GM23338 (cell line): Measurements from ENCODE around the gene RDH8. TPM values are rescaled to one million over a fixed set of nuclear protein-coding genes. Genes with fewer than 3 reads are reported as not detected.

ENCODE experiments used
- ATAC-seq: fragments of 200-7000 bp; cut with Tn5 transposase; 3 replicates; pipeline ENCODE4 v1.9.1; 2020
- DNase-seq: peaks from one replicate; pipeline ENCODE4 v3.0.0-alpha.2; 2015; ENCODE audit warnings: low spot score
- H2AFZ ChIP-seq: fragments of 200-600 bp; sonication (generic); 2 replicates; pipeline ENCODE4 v1.8.0; 2016; ENCODE audit warnings: antibody characterized with exemption, mild to moderate bottlenecking, moderate library complexity
- H3F3A ChIP-seq: fragments of 200-600 bp; sonication (generic); replicated peaks from 2 replicates; pipeline ENCODE4 v1.8.0; 2017; ENCODE audit warnings: antibody characterized with exemption, mixed run types, low read depth
- H3K27ac ChIP-seq: fragments of 200-600 bp; sonication (generic); 2 replicates; pipeline ENCODE4 v1.6.1; 2016; ENCODE audit warnings: low read depth
- H3K27me3 ChIP-seq: fragments of 200-600 bp; sonication (generic); 2 replicates; pipeline ENCODE4 v1.8.0; 2016; ENCODE audit warnings: mild to moderate bottlenecking, mixed run types, moderate library complexity; ENCODE audit not compliant: insufficient read depth
- H3K36me3 ChIP-seq: fragments of 200-600 bp; sonication (generic); 2 replicates; pipeline ENCODE4 v1.8.0; 2016; ENCODE audit warnings: mild to moderate bottlenecking; ENCODE audit not compliant: insufficient read depth
- H3K4me1 ChIP-seq: fragments of 200-600 bp; sonication (generic); 2 replicates; pipeline ENCODE4 v1.8.0; 2016; ENCODE audit warnings: mild to moderate bottlenecking, moderate library complexity; ENCODE audit not compliant: insufficient read depth
- H3K4me2 ChIP-seq: fragments of 200-600 bp; sonication (generic); 2 replicates; pipeline ENCODE4 v1.7.1; 2017; ENCODE audit warnings: mixed run types
- H3K4me3 ChIP-seq: fragments of 200-600 bp; sonication (generic); 2 replicates; pipeline ENCODE4 v1.6.1; 2016; ENCODE audit warnings: mixed run types
- H3K79me2 ChIP-seq: fragments of 200-600 bp; sonication (generic); replicated peaks from 2 replicates; pipeline ENCODE4 v1.8.0; 2017; ENCODE audit warnings: mild to moderate bottlenecking; ENCODE audit not compliant: insufficient read depth
- H3K9me2 ChIP-seq: fragments of 200-600 bp; sonication (generic); 2 replicates; pipeline ENCODE4 v1.8.0; 2017; ENCODE audit not compliant: insufficient read depth
- H4K20me1 ChIP-seq: fragments of 200-600 bp; sonication (generic); replicated peaks from 2 replicates; pipeline ENCODE4 v1.8.0; 2017; ENCODE audit warnings: mild to moderate bottlenecking; ENCODE audit not compliant: insufficient read depth
- H3K27ac Mint-ChIP-seq: 2 replicates; pipeline ENCODE4 v1.8.0; 2020; ENCODE audit warnings: inconsistent platforms, mild to moderate bottlenecking, moderate library complexity, mixed read lengths
- H3K27me3 Mint-ChIP-seq: 3 replicates; pipeline ENCODE4 v1.8.0; 2022; ENCODE audit warnings: low read depth, mild to moderate bottlenecking, moderate library complexity, mixed read lengths, inconsistent platforms; ENCODE audit not compliant: insufficient read depth, poor library complexity
- H3K36me3 Mint-ChIP-seq: 3 replicates; pipeline ENCODE4 v1.8.0; 2021; ENCODE audit warnings: low read depth, mild to moderate bottlenecking, inconsistent platforms, moderate library complexity, mixed read lengths
- H3K4me1 Mint-ChIP-seq: 3 replicates; pipeline ENCODE4 v1.8.0; 2020; ENCODE audit warnings: mild to moderate bottlenecking, inconsistent platforms, mixed read lengths
- H3K4me3 Mint-ChIP-seq: 3 replicates; pipeline ENCODE4 v1.8.0; 2021; ENCODE audit warnings: moderate library complexity, mild to moderate bottlenecking, inconsistent platforms, mixed read lengths
- H3K9me3 Mint-ChIP-seq: 3 replicates; pipeline ENCODE4 v1.8.0; 2020; ENCODE audit warnings: moderate library complexity, mild to moderate bottlenecking, inconsistent platforms, mixed read lengths
- CREB1 ChIP-seq: fragments of 250-450 bp; sonication (Bioruptor Pico); IDR thresholded peaks from 2 replicates; pipeline ENCODE4 v1.5.0; 2020; ENCODE audit warnings: low read depth, mild to moderate bottlenecking, moderate library complexity
- EZH2 ChIP-seq: fragments of 200-600 bp; sonication (generic); IDR thresholded peaks from one replicate; pipeline ENCODE4 v1.8.0; 2017; ENCODE audit warnings: antibody characterized with exemption, mild to moderate bottlenecking, low read depth; ENCODE audit not compliant: unreplicated experiment
- EZH2phosphoT487 ChIP-seq: fragments of 200-600 bp; sonication (generic); IDR thresholded peaks from one replicate; pipeline ENCODE4 v1.8.1; 2018; ENCODE audit warnings: antibody characterized with exemption; ENCODE audit not compliant: unreplicated experiment
- NANOG ChIP-seq: IDR thresholded peaks from 2 replicates; pipeline ENCODE4 v1.6.1; 2016; ENCODE audit warnings: antibody characterized with exemption, borderline replicate concordance
- POLR2AphosphoS5 ChIP-seq: IDR thresholded peaks from 2 replicates; pipeline ENCODE4 v1.6.1; 2016; ENCODE audit warnings: antibody characterized with exemption, low read depth
- STAT1 ChIP-seq: IDR thresholded peaks from one replicate; pipeline ENCODE4 v1.6.1; 2016; ENCODE audit warnings: antibody characterized with exemption; ENCODE audit not compliant: unreplicated experiment
- ZNF114 ChIP-seq: fragments of 250-450 bp; sonication (Bioruptor Pico); IDR thresholded peaks from 2 replicates; pipeline ENCODE4 v1.5.0; 2020; ENCODE audit warnings: mild to moderate bottlenecking, moderate library complexity
- ZNF331 ChIP-seq: fragments of 250-450 bp; sonication (Bioruptor Pico); IDR thresholded peaks from 2 replicates; pipeline ENCODE4 v1.5.0; 2020; ENCODE audit warnings: low read depth, mild to moderate bottlenecking, moderate library complexity
- polyA plus RNA-seq: library from polyadenylated mRNA; unstranded; fragments of >200 nt; fragmentation: Nextera tagmentation; extraction: Ambion mirVana; gene quantifications from 2 replicates; pipeline ENCODE4 v1.2.1, GENCODE V29; 2016
- total RNA-seq: library from RNA; depleted of rRNA; stranded (reverse); fragments of >200 nt; shearing (Covaris generic); gene quantifications from 2 replicates; pipeline ENCODE4 v1.2.3, GENCODE V29; 2014
- TF ChIP-seq, protein P1 (sequence below), 2 experiments: fragments of 200-600 bp in 1 of 2; sonication (generic) in 1 of 2; conservative IDR thresholded peaks; 2 replicates each; pipeline versions ENCODE4 v1.5.1 to v1.6.1; 2016 to 2017; ENCODE audit warnings: antibody characterized with exemption in 2 of 2, low read depth in 2 of 2, mild to moderate bottlenecking in 2 of 2, moderate library complexity in 1 of 2
- TF ChIP-seq, protein P2 (sequence below): fragments of 250-450 bp; sonication (Bioruptor Pico); IDR thresholded peaks from 2 replicates; pipeline ENCODE4 v1.5.0; 2020; ENCODE audit warnings: mild to moderate bottlenecking, moderate library complexity

The RDH8 gene
- total and polyA plus RNA-seq, 2 experiments from 2014 or later, result not detected

DNA sequence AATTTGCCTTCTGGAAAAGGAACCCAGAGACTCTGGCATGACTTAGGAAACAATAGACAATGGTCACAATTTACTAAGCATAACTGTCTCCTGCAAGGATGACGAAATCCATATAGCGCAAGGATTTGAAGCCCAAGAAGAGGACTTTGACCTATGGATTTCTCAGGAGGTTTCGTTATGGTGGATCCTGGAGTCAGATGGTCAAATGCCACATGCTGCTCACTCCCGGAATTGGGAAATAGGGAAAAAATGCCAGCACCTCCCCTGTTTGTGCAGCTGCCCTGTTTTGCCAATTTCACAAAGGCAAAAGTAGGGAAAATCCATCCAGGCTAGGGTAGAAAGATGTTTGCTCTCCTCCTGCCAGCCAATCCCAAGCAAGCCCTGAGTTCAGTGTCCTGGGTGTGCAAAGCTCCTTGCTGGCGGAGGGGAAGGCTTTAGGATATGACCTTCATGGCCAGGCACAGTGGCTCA lies 23.4 kb downstream of the RDH8 start:
- Histone ChIP-seq H3K36me3 (no peaks in the 10 kb centered on the region), H3K79me2 (no peaks in the 10 kb centered on the region), H3K27ac (no peak overlapping the region), H2AFZ (no peak overlapping the region), H4K20me1 (no peaks in the 10 kb centered on the region), H3K9me2 (no peaks in the 10 kb centered on the region), H3F3A (no peaks in the 10 kb centered on the region), H3K4me2 (no peak overlapping the region), H3K4me3 (no peak overlapping the region), H3K27me3 (no peaks in the 10 kb centered on the region), H3K4me1 (no peaks in the 10 kb centered on the region)
- H3K27ac Mint-ChIP-seq, result no peak overlapping the region
- H3K4me1 Mint-ChIP-seq, result no peaks in the 10 kb centered on the region; the same call in 2 of the 3 replicates
- no peaks in the 10 kb centered on the region for H3K36me3 Mint-ChIP-seq
- peaks cover 4% of the 10 kb centered on the region for H3K27me3 Mint-ChIP-seq
- H3K4me3 Mint-ChIP-seq, result no peak overlapping the region
- peaks cover 11% of the 10 kb centered on the region for H3K9me3 Mint-ChIP-seq
- no peak for ATAC-seq
- TF ChIP-seq ZNF114 (CRISPR knock-in tag) (no peak), POLR2AphosphoS5 (no peak), CREB1 (CRISPR knock-in tag) (no peak)
- DNase-seq, result no peak

DNA sequence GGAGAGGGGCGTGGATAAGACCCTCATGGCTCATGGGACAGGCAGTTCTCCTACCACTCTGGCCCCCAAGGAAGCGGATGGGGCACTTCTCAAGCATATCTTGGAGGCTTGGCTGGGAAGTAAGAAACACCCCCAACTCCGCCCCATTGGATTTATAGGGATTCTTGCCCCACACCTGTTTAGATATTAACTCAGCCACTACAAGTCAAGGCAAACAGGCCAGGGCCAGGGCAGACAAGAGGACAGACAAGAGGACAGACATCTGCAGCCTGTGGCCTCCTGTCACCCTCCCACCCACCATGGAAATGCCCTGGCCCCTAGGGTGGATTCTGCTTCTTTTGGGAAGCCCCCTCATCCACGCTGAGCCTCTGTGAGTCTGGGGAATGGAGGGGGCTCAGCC lies 24.1 kb downstream of the RDH8 start:
- H3K79me2 ChIP-seq, result no peaks in the 10 kb centered on the region
- H3K27me3 Mint-ChIP-seq, result peaks cover 5% of the 10 kb centered on the region
- H4K20me1 ChIP-seq, result no peaks in the 10 kb centered on the region
- no peaks in the 10 kb centered on the region for H3K4me1 ChIP-seq
- H3K27me3 ChIP-seq, result no peaks in the 10 kb centered on the region
- no peaks in the 10 kb centered on the region for H3K36me3 ChIP-seq
- no peak overlapping the region for H3K4me2 ChIP-seq
- H2AFZ ChIP-seq, result no peak overlapping the region
- no peaks in the 10 kb centered on the region for H3K9me2 ChIP-seq
- no peak for ATAC-seq
- no peak for DNase-seq
- H3K36me3 Mint-ChIP-seq, result no peaks in the 10 kb centered on the region
- H3K4me3 Mint-ChIP-seq, result no peak overlapping the region
- no peak for TF ChIP-seq NANOG
- no peak for TF ChIP-seq STAT1
- no peak for TF ChIP-seq EZH2
- TF ChIP-seq EZH2phosphoT487, result no peak
- no peak for TF ChIP-seq ZNF114 (CRISPR knock-in tag)
- TF ChIP-seq ZNF331 (CRISPR knock-in tag), result no peak
- TF ChIP-seq, protein P1, sequence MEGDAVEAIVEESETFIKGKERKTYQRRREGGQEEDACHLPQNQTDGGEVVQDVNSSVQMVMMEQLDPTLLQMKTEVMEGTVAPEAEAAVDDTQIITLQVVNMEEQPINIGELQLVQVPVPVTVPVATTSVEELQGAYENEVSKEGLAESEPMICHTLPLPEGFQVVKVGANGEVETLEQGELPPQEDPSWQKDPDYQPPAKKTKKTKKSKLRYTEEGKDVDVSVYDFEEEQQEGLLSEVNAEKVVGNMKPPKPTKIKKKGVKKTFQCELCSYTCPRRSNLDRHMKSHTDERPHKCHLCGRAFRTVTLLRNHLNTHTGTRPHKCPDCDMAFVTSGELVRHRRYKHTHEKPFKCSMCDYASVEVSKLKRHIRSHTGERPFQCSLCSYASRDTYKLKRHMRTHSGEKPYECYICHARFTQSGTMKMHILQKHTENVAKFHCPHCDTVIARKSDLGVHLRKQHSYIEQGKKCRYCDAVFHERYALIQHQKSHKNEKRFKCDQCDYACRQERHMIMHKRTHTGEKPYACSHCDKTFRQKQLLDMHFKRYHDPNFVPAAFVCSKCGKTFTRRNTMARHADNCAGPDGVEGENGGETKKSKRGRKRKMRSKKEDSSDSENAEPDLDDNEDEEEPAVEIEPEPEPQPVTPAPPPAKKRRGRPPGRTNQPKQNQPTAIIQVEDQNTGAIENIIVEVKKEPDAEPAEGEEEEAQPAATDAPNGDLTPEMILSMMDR (conservative IDR thresholded peaks at IDR 0.05; ENCODE audit: low read depth in 2 of 2), result no peak
- H3K9me3 Mint-ChIP-seq, result peaks cover 16% of the 10 kb centered on the region
- H3K27ac Mint-ChIP-seq, result no peak overlapping the region
- H3F3A ChIP-seq, result no peaks in the 10 kb centered on the region
- H3K4me3 ChIP-seq, result no peak overlapping the region
- H3K4me1 Mint-ChIP-seq, result no peaks in the 10 kb centered on the region; the same call in 2 of the 3 replicates
- no peak overlapping the region for H3K27ac ChIP-seq

DNA sequence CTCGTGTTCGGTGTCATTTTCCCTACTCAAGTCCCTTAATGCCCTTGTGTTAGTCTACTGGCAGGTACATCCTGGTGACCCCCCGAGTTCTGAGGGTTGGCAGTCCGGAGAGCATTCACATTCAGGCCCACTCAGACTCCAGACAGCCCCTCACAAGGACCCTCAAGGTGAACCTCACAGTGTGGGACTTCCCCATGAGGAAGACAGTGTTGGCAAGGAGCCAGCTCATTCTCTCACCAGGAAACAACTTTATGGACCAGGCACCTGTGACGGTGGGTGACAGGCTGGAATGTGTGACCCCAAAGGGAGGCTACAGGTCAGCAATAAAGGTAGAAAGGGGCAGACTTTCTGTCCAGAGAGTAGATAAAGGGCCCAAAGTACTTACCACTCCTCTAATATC lies 24.5 kb downstream of the RDH8 start:
- ATAC-seq (no peak), DNase-seq (no peak)
- H3K36me3 Mint-ChIP-seq, result no peaks in the 10 kb centered on the region
- no peaks in the 10 kb centered on the region; the same call in 2 of the 3 replicates for H3K4me1 Mint-ChIP-seq
- Histone ChIP-seq H3K79me2 (no peaks in the 10 kb centered on the region), H3F3A (no peaks in the 10 kb centered on the region), H3K9me2 (no peaks in the 10 kb centered on the region), H3K4me3 (no peak overlapping the region), H2AFZ (no peak overlapping the region), H3K36me3 (no peaks in the 10 kb centered on the region), H4K20me1 (no peaks in the 10 kb centered on the region), H3K4me1 (no peaks in the 10 kb centered on the region), H3K27me3 (no peaks in the 10 kb centered on the region), H3K4me2 (no peak overlapping the region), H3K27ac (no peak overlapping the region)
- H3K27ac Mint-ChIP-seq, result no peak overlapping the region
- H3K9me3 Mint-ChIP-seq, result peaks cover 21% of the 10 kb centered on the region
- H3K27me3 Mint-ChIP-seq, result peaks cover 5% of the 10 kb centered on the region
- H3K4me3 Mint-ChIP-seq, result no peak overlapping the region
- TF ChIP-seq EZH2phosphoT487 (no peak), POLR2AphosphoS5 (no peak), ZNF331 (CRISPR knock-in tag) (no peak)
- TF ChIP-seq, protein P2, sequence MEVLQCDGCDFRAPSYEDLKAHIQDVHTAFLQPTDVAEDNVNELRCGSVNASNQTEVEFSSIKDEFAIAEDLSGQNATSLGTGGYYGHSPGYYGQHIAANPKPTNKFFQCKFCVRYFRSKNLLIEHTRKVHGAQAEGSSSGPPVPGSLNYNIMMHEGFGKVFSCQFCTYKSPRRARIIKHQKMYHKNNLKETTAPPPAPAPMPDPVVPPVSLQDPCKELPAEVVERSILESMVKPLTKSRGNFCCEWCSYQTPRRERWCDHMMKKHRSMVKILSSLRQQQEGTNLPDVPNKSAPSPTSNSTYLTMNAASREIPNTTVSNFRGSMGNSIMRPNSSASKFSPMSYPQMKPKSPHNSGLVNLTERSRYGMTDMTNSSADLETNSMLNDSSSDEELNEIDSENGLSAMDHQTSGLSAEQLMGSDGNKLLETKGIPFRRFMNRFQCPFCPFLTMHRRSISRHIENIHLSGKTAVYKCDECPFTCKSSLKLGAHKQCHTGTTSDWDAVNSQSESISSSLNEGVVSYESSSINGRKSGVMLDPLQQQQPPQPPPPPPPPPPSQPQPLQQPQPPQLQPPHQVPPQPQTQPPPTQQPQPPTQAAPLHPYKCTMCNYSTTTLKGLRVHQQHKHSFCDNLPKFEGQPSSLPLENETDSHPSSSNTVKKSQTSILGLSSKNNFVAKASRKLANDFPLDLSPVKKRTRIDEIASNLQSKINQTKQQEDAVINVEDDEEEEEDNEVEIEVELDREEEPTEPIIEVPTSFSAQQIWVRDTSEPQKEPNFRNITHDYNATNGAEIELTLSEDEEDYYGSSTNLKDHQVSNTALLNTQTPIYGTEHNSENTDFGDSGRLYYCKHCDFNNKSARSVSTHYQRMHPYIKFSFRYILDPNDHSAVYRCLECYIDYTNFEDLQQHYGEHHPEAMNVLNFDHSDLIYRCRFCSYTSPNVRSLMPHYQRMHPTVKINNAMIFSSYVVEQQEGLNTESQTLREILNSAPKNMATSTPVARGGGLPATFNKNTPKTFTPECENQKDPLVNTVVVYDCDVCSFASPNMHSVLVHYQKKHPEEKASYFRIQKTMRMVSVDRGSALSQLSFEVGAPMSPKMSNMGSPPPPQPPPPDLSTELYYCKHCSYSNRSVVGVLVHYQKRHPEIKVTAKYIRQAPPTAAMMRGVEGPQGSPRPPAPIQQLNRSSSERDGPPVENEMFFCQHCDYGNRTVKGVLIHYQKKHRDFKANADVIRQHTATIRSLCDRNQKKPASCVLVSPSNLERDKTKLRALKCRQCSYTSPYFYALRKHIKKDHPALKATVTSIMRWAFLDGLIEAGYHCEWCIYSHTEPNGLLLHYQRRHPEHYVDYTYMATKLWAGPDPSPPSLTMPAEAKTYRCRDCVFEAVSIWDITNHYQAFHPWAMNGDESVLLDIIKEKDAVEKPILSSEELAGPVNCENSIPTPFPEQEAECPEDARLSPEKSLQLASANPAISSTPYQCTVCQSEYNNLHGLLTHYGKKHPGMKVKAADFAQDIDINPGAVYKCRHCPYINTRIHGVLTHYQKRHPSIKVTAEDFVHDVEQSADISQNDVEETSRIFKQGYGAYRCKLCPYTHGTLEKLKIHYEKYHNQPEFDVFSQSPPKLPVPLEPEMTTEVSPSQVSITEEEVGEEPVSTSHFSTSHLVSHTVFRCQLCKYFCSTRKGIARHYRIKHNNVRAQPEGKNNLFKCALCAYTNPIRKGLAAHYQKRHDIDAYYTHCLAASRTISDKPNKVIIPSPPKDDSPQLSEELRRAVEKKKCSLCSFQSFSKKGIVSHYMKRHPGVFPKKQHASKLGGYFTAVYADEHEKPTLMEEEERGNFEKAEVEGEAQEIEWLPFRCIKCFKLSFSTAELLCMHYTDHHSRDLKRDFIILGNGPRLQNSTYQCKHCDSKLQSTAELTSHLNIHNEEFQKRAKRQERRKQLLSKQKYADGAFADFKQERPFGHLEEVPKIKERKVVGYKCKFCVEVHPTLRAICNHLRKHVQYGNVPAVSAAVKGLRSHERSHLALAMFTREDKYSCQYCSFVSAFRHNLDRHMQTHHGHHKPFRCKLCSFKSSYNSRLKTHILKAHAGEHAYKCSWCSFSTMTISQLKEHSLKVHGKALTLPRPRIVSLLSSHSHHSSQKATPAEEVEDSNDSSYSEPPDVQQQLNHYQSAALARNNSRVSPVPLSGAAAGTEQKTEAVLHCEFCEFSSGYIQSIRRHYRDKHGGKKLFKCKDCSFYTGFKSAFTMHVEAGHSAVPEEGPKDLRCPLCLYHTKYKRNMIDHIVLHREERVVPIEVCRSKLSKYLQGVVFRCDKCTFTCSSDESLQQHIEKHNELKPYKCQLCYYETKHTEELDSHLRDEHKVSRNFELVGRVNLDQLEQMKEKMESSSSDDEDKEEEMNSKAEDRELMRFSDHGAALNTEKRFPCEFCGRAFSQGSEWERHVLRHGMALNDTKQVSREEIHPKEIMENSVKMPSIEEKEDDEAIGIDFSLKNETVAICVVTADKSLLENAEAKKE (CRISPR knock-in tag), result no peak
